Coronary artery (tissue), 2 donors: ENCODE results near the gene GATB.

Experiments
- DNase-seq: peaks from one replicate; pipeline ENCODE4 v3.0.0-alpha.2; 2017; ENCODE audit warnings: low spot score
- H3K27ac ChIP-seq, 2 donors: fragments of 200-600 bp; sonication (generic); one replicate each; pipeline ENCODE4 v1.5.1; 2016 to 2019
- H3K4me3 ChIP-seq: fragments of 200-600 bp; sonication (generic); 2 replicates; pipeline ENCODE4 v1.5.1; 2016; ENCODE audit warnings: mild to moderate bottlenecking, moderate library complexity
- CTCF ChIP-seq: fragments of 200-600 bp; sonication (generic); IDR thresholded peaks from one replicate; pipeline ENCODE4 v1.5.1; 2019; ENCODE audit warnings: antibody characterized with exemption

The GATB gene

GRCh38 chr4:151663109-151663508, 97.7 kb downstream of the GATB start:
- DNase-seq: no peak

DNA sequence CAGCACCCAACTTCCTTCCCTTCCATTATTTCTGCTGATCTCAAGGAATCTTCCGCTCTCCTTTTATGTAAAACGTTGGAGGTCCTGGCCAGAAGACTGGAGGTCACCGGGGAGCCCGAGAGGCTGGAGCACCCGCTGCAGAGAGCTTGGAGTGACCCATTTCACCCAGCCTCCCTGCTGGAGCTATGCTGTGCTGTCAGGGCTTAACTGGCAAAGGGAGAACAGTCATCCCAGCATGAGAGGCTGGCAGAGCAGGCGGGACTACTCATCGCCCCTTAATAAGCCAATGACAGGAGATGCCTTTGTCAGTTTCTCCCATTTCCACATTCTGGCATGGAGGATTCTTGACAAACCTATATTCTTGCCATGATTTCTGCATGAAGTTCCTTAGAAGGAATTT, 98.9 kb downstream of the GATB start:
- no peak for DNase-seq
- H3K27ac ChIP-seq: no peak overlapping the region
- TF ChIP-seq CTCF: no peak
- H3K4me3 ChIP-seq: no peak overlapping the region

More at GRCh38 chr4:151663109-151663508, 97.7 kb downstream of the GATB start:
- TF ChIP-seq CTCF: no peak
- no peak overlapping the region for H3K4me3 ChIP-seq
- no peak overlapping the region for H3K27ac ChIP-seq

- H3K27ac ChIP-seq: no peak overlapping the region
These were observed 100.1 kb downstream of the GATB start for GRCh38 chr4:151660676-151661075.

GRCh38 chr4:151659601-151660364, 101.0 kb downstream of the GATB start:
- Histone ChIP-seq H3K4me3 (no peak overlapping the region), H3K27ac (peak overlapping the region in 1 of 2 donors; percentile 11)
- TF ChIP-seq CTCF: no peak
- no peak for DNase-seq

More at GRCh38 chr4:151660676-151661075, 100.1 kb downstream of the GATB start:
- no peak for DNase-seq
- no peak overlapping the region for H3K4me3 ChIP-seq
- no peak for TF ChIP-seq CTCF

- TF ChIP-seq CTCF: no peak
- H3K27ac ChIP-seq: peak overlapping the region in 1 of 2 donors; percentile 11
- DNase-seq: no peak
- H3K4me3 ChIP-seq: no peak overlapping the region
These were observed 101.7 kb downstream of the GATB start for GRCh38 chr4:151658959-151659600.

- Histone ChIP-seq H3K4me3 (no peak overlapping the region), H3K27ac (no peak overlapping the region)
- no peak for DNase-seq
- no peak for TF ChIP-seq CTCF
These were observed 102.9 kb downstream of the GATB start for GRCh38 chr4:151657896-151658295.

- Histone ChIP-seq H3K27ac (no peak overlapping the region), H3K4me3 (no peak overlapping the region)
- DNase-seq: no peak
- no peak for TF ChIP-seq CTCF
These were observed 104.7 kb downstream of the GATB start for GRCh38 chr4:151656058-151656457.
